Smooth muscle cell (in vitro differentiated cells): ENCODE data around the gene GBF1. TPM values are rescaled to one million over a fixed set of nuclear protein-coding genes. Genes with fewer than 3 reads are reported as not detected.

Source experiments
- DNase-seq: peaks from one replicate; lab custom pipeline; 2025; ENCODE audit not compliant: unreplicated experiment; lab: John Stamatoyannopoulos, UW
- H2AFZ ChIP-seq: fragments of 200-600 bp; sonication (generic); 2 replicates; pipeline ENCODE4 v1.6.0; 2016; ENCODE audit warnings: antibody characterized with exemption, low read depth, mild to moderate bottlenecking
- H3F3A ChIP-seq: fragments of 200-600 bp; sonication (generic); 2 replicates; pipeline ENCODE4 v1.6.0; 2017; ENCODE audit warnings: antibody characterized with exemption, low read depth
- H3K27ac ChIP-seq: fragments of 200-600 bp; sonication (generic); 2 replicates; pipeline ENCODE4 v1.5.1; 2016; ENCODE audit warnings: low read depth, mild to moderate bottlenecking
- H3K27me3 ChIP-seq: fragments of 200-600 bp; sonication (generic); 2 replicates; pipeline ENCODE4 v1.6.1; 2016; ENCODE audit warnings: low read depth, mild to moderate bottlenecking
- H3K36me3 ChIP-seq: fragments of 200-600 bp; sonication (generic); 2 replicates; pipeline ENCODE4 v1.5.1; 2016; ENCODE audit warnings: low read depth
- H3K4me1 ChIP-seq: fragments of 200-600 bp; sonication (generic); 2 replicates; pipeline ENCODE4 v1.5.1; 2016; ENCODE audit warnings: low read depth
- H3K4me2 ChIP-seq: fragments of 200-600 bp; sonication (generic); 2 replicates; pipeline ENCODE4 v1.6.0; 2016; ENCODE audit warnings: mild to moderate bottlenecking
- H3K4me3 ChIP-seq: fragments of 200-600 bp; sonication (generic); 2 replicates; pipeline ENCODE4 v1.5.1; 2016; ENCODE audit warnings: mild to moderate bottlenecking
- H3K79me2 ChIP-seq: fragments of 200-600 bp; sonication (generic); 2 replicates; pipeline ENCODE4 v1.6.0; 2016; ENCODE audit warnings: low read depth, mild to moderate bottlenecking
- H3K9ac ChIP-seq: fragments of 200-600 bp; sonication (generic); 2 replicates; pipeline ENCODE4 v1.6.0; 2016; ENCODE audit warnings: low read depth
- H3K9me3 ChIP-seq: fragments of 200-600 bp; sonication (generic); replicated peaks from 2 replicates; pipeline ENCODE4 v1.5.1; 2016; ENCODE audit warnings: low read depth
- H4K20me1 ChIP-seq: fragments of 200-600 bp; sonication (generic); 2 replicates; pipeline ENCODE4 v1.6.0; 2016; ENCODE audit warnings: low read depth
- CTCF ChIP-seq: fragments of 200-600 bp; sonication (generic); IDR thresholded peaks from 2 replicates; pipeline ENCODE4 v1.5.1; 2017; ENCODE audit warnings: borderline replicate concordance, mild to moderate bottlenecking, antibody characterized with exemption; ENCODE audit not compliant: insufficient read depth, poor library complexity, severe bottlenecking
- WGBS: methylation state at CpG from one replicate; pipeline ENCODE4 v1.1.7; 2016; ENCODE audit warnings: low lambda C conversion rate; 5-methylcytosine and 5-hydroxymethylcytosine counted together
- polyA plus RNA-seq: library from polyadenylated mRNA; unstranded; fragments of >200 nt; fragmentation: Nextera tagmentation; extraction: Ambion mirVana; gene quantifications from 2 replicates; pipeline ENCODE4 v1.2.1, GENCODE V29; 2016
- total RNA-seq: library from RNA; depleted of rRNA; stranded (reverse); fragments of >200 nt; gene quantifications from 2 replicates; pipeline ENCODE4 v1.2.3, GENCODE V29; 2014

Gene GBF1
- total and polyA plus RNA-seq, 2 experiments from 2014 or later, result 52.8 to 56.4 TPM

GRCh38 chr10:102235598-102235920 lies 9.8 kb upstream of the GBF1 start:
- Histone ChIP-seq H3F3A (peaks cover 4% of the 10 kb centered on the region), H3K27ac (no peak overlapping the region), H3K4me1 (peaks cover 8% of the 10 kb centered on the region), H3K9me3 (no peaks in the 10 kb centered on the region), H3K4me2 (no peak overlapping the region), H3K27me3 (peaks cover 48% of the 10 kb centered on the region), H4K20me1 (no peaks in the 10 kb centered on the region), H3K4me3 (no peak overlapping the region), H3K36me3 (no peaks in the 10 kb centered on the region), H3K79me2 (no peaks in the 10 kb centered on the region), H2AFZ (no peak overlapping the region), H3K9ac (no peak overlapping the region)
- WGBS, result 71% methylated on average over 1 of the region's 1 CpG
- TF ChIP-seq CTCF, result no peak
- DNase-seq, result no peak

GRCh38 chr10:102236006-102236405 lies 9.3 kb upstream of the GBF1 start:
- Histone ChIP-seq H3K9me3 (no peaks in the 10 kb centered on the region), H3K27me3 (peaks cover 44% of the 10 kb centered on the region), H3K9ac (no peak overlapping the region), H3K4me1 (peaks cover 4% of the 10 kb centered on the region), H3F3A (peaks cover 4% of the 10 kb centered on the region), H3K36me3 (no peaks in the 10 kb centered on the region), H3K4me2 (no peak overlapping the region), H2AFZ (no peak overlapping the region), H3K4me3 (no peak overlapping the region), H4K20me1 (no peaks in the 10 kb centered on the region), H3K79me2 (no peaks in the 10 kb centered on the region), H3K27ac (no peak overlapping the region)
- no peak for TF ChIP-seq CTCF
- no peak for DNase-seq
- WGBS, result 71% methylated on average over 8 of the region's 8 CpGs

GRCh38 chr10:102237711-102238252 lies 7.5 kb upstream of the GBF1 start:
- Histone ChIP-seq H3K36me3 (no peaks in the 10 kb centered on the region), H3K4me2 (no peak overlapping the region), H2AFZ (no peak overlapping the region), H3K9ac (no peak overlapping the region), H3K4me3 (no peak overlapping the region), H3K79me2 (no peaks in the 10 kb centered on the region), H3F3A (peaks cover 4% of the 10 kb centered on the region), H3K27ac (no peak overlapping the region), H4K20me1 (no peaks in the 10 kb centered on the region), H3K9me3 (no peaks in the 10 kb centered on the region), H3K4me1 (peaks cover 8% of the 10 kb centered on the region), H3K27me3 (peaks cover 34% of the 10 kb centered on the region)
- 67% methylated on average over 4 of the region's 4 CpGs for WGBS
- DNase-seq, result no peak
- TF ChIP-seq CTCF, result no peak

GRCh38 chr10:102240467-102241031 lies 4.8 kb upstream of the GBF1 start:
- H3K27ac ChIP-seq, result no peak overlapping the region
- no peak for DNase-seq
- peak overlapping the region; percentile 67 for H3K4me3 ChIP-seq
- H3K4me2 ChIP-seq, result peak overlapping the region; percentile 96
- peaks cover under 1% of the 10 kb centered on the region for H3F3A ChIP-seq
- H3K27me3 ChIP-seq, result peaks cover 34% of the 10 kb centered on the region
- H3K36me3 ChIP-seq, result no peaks in the 10 kb centered on the region
- peaks cover under 1% of the 10 kb centered on the region for H3K79me2 ChIP-seq
- H3K9ac ChIP-seq, result no peak overlapping the region
- no peaks in the 10 kb centered on the region for H3K9me3 ChIP-seq
- H2AFZ ChIP-seq, result peak overlapping the region; percentile 85
- no peaks in the 10 kb centered on the region for H4K20me1 ChIP-seq
- no peak for TF ChIP-seq CTCF
- 31% methylated on average over 35 of the region's 39 CpGs for WGBS
- H3K4me1 ChIP-seq, result peaks cover 11% of the 10 kb centered on the region
